Loucy (cell line): ENCODE data around the gene DNAJA3.

ENCODE experiments used
- EZH2phosphoT487 ChIP-seq: fragments of 200-600 bp; IDR thresholded peaks from 2 replicates; pipeline ENCODE4 v1.6.1; 2018; ENCODE audit warnings: antibody characterized with exemption, mild to moderate bottlenecking, moderate library complexity, borderline replicate concordance
- TF ChIP-seq, protein P1 (sequence below): fragments of 200-600 bp; sonication (generic); conservative IDR thresholded peaks from 2 replicates; pipeline ENCODE4 v1.5.1; 2014; ENCODE audit warnings: mild to moderate bottlenecking, antibody characterized with exemption, low read length

DNA sequence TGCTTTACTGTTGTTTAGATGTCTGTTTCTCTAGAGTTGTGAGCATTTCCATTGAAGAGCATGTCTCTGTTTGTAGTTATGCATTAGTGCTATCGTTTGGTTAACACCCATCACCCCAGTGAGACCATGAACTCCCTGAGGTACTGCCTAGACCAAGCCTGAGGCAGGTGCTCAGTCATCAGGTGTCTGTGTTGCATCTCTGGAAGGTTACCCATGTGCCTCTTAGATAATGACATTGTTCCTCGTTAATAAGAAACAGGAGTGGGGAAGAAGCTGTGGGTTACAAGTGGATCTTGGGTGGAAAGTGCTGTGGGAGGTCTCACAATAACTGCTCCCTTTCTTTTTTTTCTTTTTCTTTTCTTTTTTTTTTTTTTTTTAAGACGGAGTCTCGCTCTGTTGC, 18.3 kb downstream of the DNAJA3 start:
- TF ChIP-seq, protein P1, sequence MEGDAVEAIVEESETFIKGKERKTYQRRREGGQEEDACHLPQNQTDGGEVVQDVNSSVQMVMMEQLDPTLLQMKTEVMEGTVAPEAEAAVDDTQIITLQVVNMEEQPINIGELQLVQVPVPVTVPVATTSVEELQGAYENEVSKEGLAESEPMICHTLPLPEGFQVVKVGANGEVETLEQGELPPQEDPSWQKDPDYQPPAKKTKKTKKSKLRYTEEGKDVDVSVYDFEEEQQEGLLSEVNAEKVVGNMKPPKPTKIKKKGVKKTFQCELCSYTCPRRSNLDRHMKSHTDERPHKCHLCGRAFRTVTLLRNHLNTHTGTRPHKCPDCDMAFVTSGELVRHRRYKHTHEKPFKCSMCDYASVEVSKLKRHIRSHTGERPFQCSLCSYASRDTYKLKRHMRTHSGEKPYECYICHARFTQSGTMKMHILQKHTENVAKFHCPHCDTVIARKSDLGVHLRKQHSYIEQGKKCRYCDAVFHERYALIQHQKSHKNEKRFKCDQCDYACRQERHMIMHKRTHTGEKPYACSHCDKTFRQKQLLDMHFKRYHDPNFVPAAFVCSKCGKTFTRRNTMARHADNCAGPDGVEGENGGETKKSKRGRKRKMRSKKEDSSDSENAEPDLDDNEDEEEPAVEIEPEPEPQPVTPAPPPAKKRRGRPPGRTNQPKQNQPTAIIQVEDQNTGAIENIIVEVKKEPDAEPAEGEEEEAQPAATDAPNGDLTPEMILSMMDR = no peak
- no peak for TF ChIP-seq EZH2phosphoT487
